GM12892 (cell line): ENCODE data around the gene ARID1B.

Experiments
- DNase-seq: peaks from one replicate; pipeline ENCODE4 v3.0.0; 2011; ENCODE audit not compliant: insufficient read length
- FAIRE-seq: peaks from 2 replicates; lab custom pipeline; 2011; peaks lifted over from hg19 to GRCh38; lab: Jason Lieb, UNC
- POLR2A ChIP-seq: IDR thresholded peaks from 2 replicates; pipeline ENCODE4 v1.6.1; 2011; ENCODE audit warnings: low read depth, low read length, control low read depth
- POLR2AphosphoS5 ChIP-seq: IDR thresholded peaks from 2 replicates; pipeline ENCODE4 v1.6.1; 2011; ENCODE audit warnings: low read depth, low read length, control low read depth
- TAF1 ChIP-seq: IDR thresholded peaks from 2 replicates; pipeline ENCODE4 v1.6.1; 2011; ENCODE audit warnings: low read depth, mild to moderate bottlenecking, control low read depth, low read length, borderline replicate concordance

The ARID1B gene

GRCh38 chr6:157107915-157108651 lies 330.9 kb downstream of the ARID1B start:
- FAIRE-seq: no peak
- no peak for DNase-seq
- TF ChIP-seq TAF1: no peak
- TF ChIP-seq POLR2AphosphoS5: no peak
- no peak for TF ChIP-seq POLR2A

- FAIRE-seq: no peak
- no peak for DNase-seq
- TF ChIP-seq POLR2A (no peak), POLR2AphosphoS5 (no peak), TAF1 (no peak)
Observed at GRCh38 chr6:157108923-157109322, 331.7 kb downstream of the ARID1B start.

GRCh38 chr6:157110607-157111006 lies 333.4 kb downstream of the ARID1B start:
- DNase-seq: no peak
- TF ChIP-seq POLR2AphosphoS5 (no peak), POLR2A (no peak), TAF1 (no peak)
- FAIRE-seq: no peak

GRCh38 chr6:157113389-157113788 lies 336.2 kb downstream of the ARID1B start:
- no peak for FAIRE-seq
- no peak for DNase-seq
- no peak for TF ChIP-seq POLR2AphosphoS5
- no peak for TF ChIP-seq POLR2A
- no peak for TF ChIP-seq TAF1

GRCh38 chr6:157116426-157116825 lies 339.2 kb downstream of the ARID1B start:
- TF ChIP-seq POLR2A (no peak), TAF1 (no peak), POLR2AphosphoS5 (no peak)
- no peak for FAIRE-seq
- DNase-seq: no peak

- no peak for FAIRE-seq
- DNase-seq: no peak
Observed at GRCh38 chr6:157117431-157118095, 340.4 kb downstream of the ARID1B start.

GRCh38 chr6:157119502-157120027 lies 342.4 kb downstream of the ARID1B start:
- FAIRE-seq: no peak

More at GRCh38 chr6:157117431-157118095, 340.4 kb downstream of the ARID1B start:
- TF ChIP-seq POLR2A: no peak
- TF ChIP-seq TAF1: no peak
- TF ChIP-seq POLR2AphosphoS5: no peak

GRCh38 chr6:157120534-157121232 lies 343.5 kb downstream of the ARID1B start:
- no peak for FAIRE-seq
- no peak for DNase-seq
- TF ChIP-seq POLR2A (no peak), POLR2AphosphoS5 (no peak), TAF1 (no peak)

More at GRCh38 chr6:157119502-157120027, 342.4 kb downstream of the ARID1B start:
- TF ChIP-seq POLR2AphosphoS5: no peak
- TF ChIP-seq POLR2A: no peak
- no peak for TF ChIP-seq TAF1
- DNase-seq: no peak

GRCh38 chr6:157121897-157122296 lies 344.7 kb downstream of the ARID1B start:
- DNase-seq: no peak
- FAIRE-seq: no peak
- TF ChIP-seq TAF1: no peak
- TF ChIP-seq POLR2A: no peak
- TF ChIP-seq POLR2AphosphoS5: no peak

- no peak for TF ChIP-seq TAF1
- no peak for TF ChIP-seq POLR2AphosphoS5
- TF ChIP-seq POLR2A: no peak
- no peak for FAIRE-seq
Observed at GRCh38 chr6:157123234-157123633, 346.1 kb downstream of the ARID1B start.

GRCh38 chr6:157124485-157125254 lies 347.5 kb downstream of the ARID1B start:
- DNase-seq: no peak
- no peak for FAIRE-seq
- no peak for TF ChIP-seq TAF1
- no peak for TF ChIP-seq POLR2AphosphoS5
- TF ChIP-seq POLR2A: no peak

More at GRCh38 chr6:157123234-157123633, 346.1 kb downstream of the ARID1B start:
- DNase-seq: no peak

- DNase-seq (no peak), FAIRE-seq (no peak)
- no peak for TF ChIP-seq TAF1
- TF ChIP-seq POLR2AphosphoS5: no peak
- TF ChIP-seq POLR2A: no peak
Observed at GRCh38 chr6:157125531-157125930, 348.4 kb downstream of the ARID1B start.
